Ishikawa (cell line): ENCODE results near the gene FCHSD2.

Source experiments
- CREB1 ChIP-seq: IDR thresholded peaks from 2 replicates; pipeline ENCODE4 v1.6.1; 2012; ENCODE audit warnings: low read depth
- EGR1 ChIP-seq: IDR thresholded peaks from 2 replicates; pipeline ENCODE4 v1.6.1; 2012
- EP300 ChIP-seq: IDR thresholded peaks from 2 replicates; pipeline ENCODE4 v1.6.1; 2012; ENCODE audit warnings: borderline replicate concordance
- NFIC ChIP-seq: IDR thresholded peaks from 2 replicates; pipeline ENCODE4 v1.6.1; 2012
- RAD21 ChIP-seq: IDR thresholded peaks from 2 replicates; pipeline ENCODE4 v1.6.1; 2012; ENCODE audit warnings: low read depth
- YY1 ChIP-seq: IDR thresholded peaks from 2 replicates; pipeline ENCODE4 v1.6.1; 2012; ENCODE audit warnings: low read depth
- TF ChIP-seq, protein P1 (sequence below): IDR thresholded peaks from 2 replicates; pipeline ENCODE4 v1.6.1; 2012; ENCODE audit warnings: low read depth, mild to moderate bottlenecking

DNA sequence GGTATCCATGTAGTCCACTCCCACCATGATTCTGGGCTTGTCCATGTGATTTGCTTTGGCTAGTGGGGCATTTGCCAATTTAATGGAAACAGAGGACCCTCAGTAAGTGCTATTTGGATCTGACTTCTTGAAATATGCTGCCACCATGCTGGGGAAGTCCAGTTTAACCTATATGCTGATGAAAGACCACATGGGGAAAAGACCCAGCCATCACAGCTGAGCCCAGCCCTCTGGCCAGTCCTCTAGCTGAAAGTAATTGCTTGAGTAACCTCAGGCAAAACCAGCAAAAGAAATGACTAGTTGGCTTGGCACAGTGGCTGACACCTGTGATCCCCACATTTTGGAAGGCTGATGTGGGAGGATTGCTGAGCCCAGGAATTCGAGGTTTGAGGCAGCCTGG is 266.4 kb downstream of the FCHSD2 start:
- no peak for TF ChIP-seq RAD21
- TF ChIP-seq, protein P1, sequence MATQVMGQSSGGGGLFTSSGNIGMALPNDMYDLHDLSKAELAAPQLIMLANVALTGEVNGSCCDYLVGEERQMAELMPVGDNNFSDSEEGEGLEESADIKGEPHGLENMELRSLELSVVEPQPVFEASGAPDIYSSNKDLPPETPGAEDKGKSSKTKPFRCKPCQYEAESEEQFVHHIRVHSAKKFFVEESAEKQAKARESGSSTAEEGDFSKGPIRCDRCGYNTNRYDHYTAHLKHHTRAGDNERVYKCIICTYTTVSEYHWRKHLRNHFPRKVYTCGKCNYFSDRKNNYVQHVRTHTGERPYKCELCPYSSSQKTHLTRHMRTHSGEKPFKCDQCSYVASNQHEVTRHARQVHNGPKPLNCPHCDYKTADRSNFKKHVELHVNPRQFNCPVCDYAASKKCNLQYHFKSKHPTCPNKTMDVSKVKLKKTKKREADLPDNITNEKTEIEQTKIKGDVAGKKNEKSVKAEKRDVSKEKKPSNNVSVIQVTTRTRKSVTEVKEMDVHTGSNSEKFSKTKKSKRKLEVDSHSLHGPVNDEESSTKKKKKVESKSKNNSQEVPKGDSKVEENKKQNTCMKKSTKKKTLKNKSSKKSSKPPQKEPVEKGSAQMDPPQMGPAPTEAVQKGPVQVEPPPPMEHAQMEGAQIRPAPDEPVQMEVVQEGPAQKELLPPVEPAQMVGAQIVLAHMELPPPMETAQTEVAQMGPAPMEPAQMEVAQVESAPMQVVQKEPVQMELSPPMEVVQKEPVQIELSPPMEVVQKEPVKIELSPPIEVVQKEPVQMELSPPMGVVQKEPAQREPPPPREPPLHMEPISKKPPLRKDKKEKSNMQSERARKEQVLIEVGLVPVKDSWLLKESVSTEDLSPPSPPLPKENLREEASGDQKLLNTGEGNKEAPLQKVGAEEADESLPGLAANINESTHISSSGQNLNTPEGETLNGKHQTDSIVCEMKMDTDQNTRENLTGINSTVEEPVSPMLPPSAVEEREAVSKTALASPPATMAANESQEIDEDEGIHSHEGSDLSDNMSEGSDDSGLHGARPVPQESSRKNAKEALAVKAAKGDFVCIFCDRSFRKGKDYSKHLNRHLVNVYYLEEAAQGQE: no peak
- no peak for TF ChIP-seq NFIC
- TF ChIP-seq YY1: no peak
- TF ChIP-seq EP300: no peak
- no peak for TF ChIP-seq CREB1
- no peak for TF ChIP-seq EGR1
